K562 (cell line): ENCODE results near the gene SOCS4. TPM values are rescaled to one million over a fixed set of nuclear protein-coding genes. Genes with fewer than 3 reads are reported as not detected.

Experiments
- BDP1 ChIP-seq: IDR thresholded peaks from 3 replicates; pipeline ENCODE4 v1.6.1; 2011; ENCODE audit not compliant: insufficient read length, insufficient read depth
- CBFA2T2 ChIP-seq: fragments of 450-650 bp; conservative IDR thresholded peaks from 2 replicates; pipeline ENCODE4 v1.6.1; 2017; ENCODE audit warnings: mild to moderate bottlenecking
- DACH1 ChIP-seq: fragments of 450-650 bp; IDR thresholded peaks from 2 replicates; pipeline ENCODE4 v1.6.1; 2018; ENCODE audit not compliant: partially characterized antibody
- POLR3G ChIP-seq: IDR thresholded peaks from 2 replicates; pipeline ENCODE4 v1.6.1; 2011; ENCODE audit not compliant: insufficient read length, insufficient replicate concordance; ENCODE audit errors: extremely low read depth
- PYGO2 ChIP-seq: fragments of 450-650 bp; IDR thresholded peaks from 2 replicates; pipeline ENCODE4 v1.6.1; 2016; ENCODE audit warnings: mild to moderate bottlenecking, missing genetic modification characterization, moderate library complexity, missing compliant biosample characterization
- RBBP5 ChIP-seq: fragments of 200-600 bp; sonication (generic); IDR thresholded peaks from 2 replicates; pipeline ENCODE4 v1.6.1; 2012; ENCODE audit warnings: borderline replicate concordance, mild to moderate bottlenecking, low read length, control low read depth, inconsistent platforms; ENCODE audit not compliant: insufficient read depth, poor library complexity, severe bottlenecking
- RBM25 ChIP-seq: fragments of 200-400 bp; formaldehyde crosslinking; IDR thresholded peaks from 2 replicates; pipeline ENCODE4 v1.6.1; 2018; ENCODE audit warnings: low read length, low read depth, moderate library complexity; ENCODE audit not compliant: severe bottlenecking
- ZNF274 ChIP-seq: IDR thresholded peaks from 2 replicates; pipeline ENCODE4 v1.6.1; 2011; ENCODE audit warnings: low read depth, mild to moderate bottlenecking, low read length, moderate library complexity, borderline replicate concordance
- ZNF785 ChIP-seq: fragments of 250-450 bp; sonication (Bioruptor Pico); IDR thresholded peaks from 2 replicates; pipeline ENCODE4 v1.4.0; 2020; ENCODE audit warnings: mild to moderate bottlenecking
- polyA plus RNA-seq, 8 experiments: library from polyadenylated mRNA; depleted of rRNA in 4 of 8; stranded (reverse) in 5 of 8; unstranded in 3 of 8; fragments of >200 nt; fragmentation: Nextera tagmentation in 2 of 8; fragmentation: Illumina TruSeq in 1 of 8; extraction: Ambion mirVana in 2 of 8; extraction: Trizol in 1 of 8; gene quantifications; 2 replicates each; pipeline versions ENCODE4 v1.2.1 to v1.2.3, GENCODE V29; 2011 to 2014; ENCODE audit warnings: inconsistent platforms in 1 of 8, missing spikeins in 1 of 8
- total RNA-seq, 7 experiments: library from RNA; depleted of rRNA in 6 of 7; stranded (reverse); fragments of >200 nt in 6 of 7; fragmentation: Illumina TruSeq in 2 of 7; extraction: Trizol in 2 of 7; gene quantifications; 2 replicates each; pipeline versions ENCODE4 v1.2.1 to v1.2.3, GENCODE V29; 2011 to 2021; ENCODE audit warnings: low replicate concordance in 1 of 7
- TF ChIP-seq, protein P1 (sequence below): sonication (generic); formaldehyde crosslinking; IDR thresholded peaks from 2 replicates; pipeline ENCODE4 v1.8.1; 2023; ENCODE audit warnings: mild to moderate bottlenecking, missing genetic modification reagents
- TF ChIP-seq, protein P2 (sequence below): sonication (generic); formaldehyde crosslinking; IDR thresholded peaks from 2 replicates; pipeline ENCODE4 v1.5.0; 2020; ENCODE audit warnings: missing genetic modification reagents
- TF ChIP-seq, protein P3 (sequence below), 2 experiments: fragments of 450-650 bp in 1 of 2; IDR thresholded peaks; 2 replicates each; pipeline ENCODE4 v1.6.1; 2011 to 2017; ENCODE audit warnings: low read depth in 2 of 2, antibody characterized with exemption in 1 of 2, borderline replicate concordance in 1 of 2, low read length in 1 of 2, mild to moderate bottlenecking in 1 of 2, mixed read lengths in 1 of 2; ENCODE audit not compliant: control insufficient read depth in 1 of 2
- TF ChIP-seq, protein P4 (sequence below): sonication (generic); formaldehyde crosslinking; IDR thresholded peaks from 2 replicates; pipeline ENCODE4 v1.8.1; 2023; ENCODE audit warnings: missing genetic modification reagents, mild to moderate bottlenecking, borderline replicate concordance

The SOCS4 gene
- total and polyA plus RNA-seq, 9 of the 15 experiments (the other 6 are each of a cell fraction or from before 2014, with no cell fraction given): 2.6 to 12.7 (median 9.7) TPM

DNA sequence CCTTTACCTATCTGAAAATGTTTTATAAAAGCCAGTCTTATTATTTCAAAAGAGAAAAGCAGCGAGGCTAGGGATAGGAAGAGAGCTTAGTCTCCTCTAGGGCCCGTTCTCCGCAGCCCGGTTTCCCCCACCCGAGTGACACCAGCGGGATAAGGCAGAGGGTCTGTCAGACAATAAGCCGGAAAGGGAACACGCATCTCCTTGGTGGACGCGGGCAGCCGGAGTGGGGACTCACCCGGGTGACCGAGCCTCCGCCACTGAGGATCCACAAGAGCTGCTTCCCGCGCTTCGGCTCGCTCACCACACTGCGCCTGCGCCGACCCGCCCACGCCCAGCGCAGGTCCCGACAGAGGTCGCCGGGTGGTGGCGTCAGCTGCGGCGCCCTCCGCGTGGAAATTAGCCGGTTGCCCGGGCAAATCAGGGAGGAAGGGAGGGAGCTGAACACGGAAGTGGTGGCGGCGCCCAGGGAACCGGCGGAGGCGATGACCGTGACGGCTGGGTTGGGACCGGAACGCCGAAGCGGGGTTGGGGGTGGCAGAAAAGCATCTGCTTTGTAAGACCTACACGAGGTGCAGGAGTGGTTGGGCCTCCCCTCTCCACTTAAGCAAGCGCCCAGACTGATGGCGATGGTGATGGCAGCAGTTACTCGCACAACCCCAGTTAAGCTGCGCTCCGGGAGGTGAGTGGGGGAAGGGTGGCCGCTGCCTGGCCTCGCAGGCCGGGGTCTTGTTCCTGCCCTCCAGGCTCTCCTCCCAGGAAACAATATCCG is at the start of gene SOCS4, which contains the start of gene WDHD1 (continued):
- TF ChIP-seq ZNF274 (no peak), ZNF785 (CRISPR knock-in tag) (no peak), CBFA2T2 (no peak), BDP1 (no peak), DACH1 (no peak), RBM25 (no peak), RBBP5 (peak; percentile 95), POLR3G (no peak), PYGO2 (tag) (no peak)
- TF ChIP-seq, protein P1, sequence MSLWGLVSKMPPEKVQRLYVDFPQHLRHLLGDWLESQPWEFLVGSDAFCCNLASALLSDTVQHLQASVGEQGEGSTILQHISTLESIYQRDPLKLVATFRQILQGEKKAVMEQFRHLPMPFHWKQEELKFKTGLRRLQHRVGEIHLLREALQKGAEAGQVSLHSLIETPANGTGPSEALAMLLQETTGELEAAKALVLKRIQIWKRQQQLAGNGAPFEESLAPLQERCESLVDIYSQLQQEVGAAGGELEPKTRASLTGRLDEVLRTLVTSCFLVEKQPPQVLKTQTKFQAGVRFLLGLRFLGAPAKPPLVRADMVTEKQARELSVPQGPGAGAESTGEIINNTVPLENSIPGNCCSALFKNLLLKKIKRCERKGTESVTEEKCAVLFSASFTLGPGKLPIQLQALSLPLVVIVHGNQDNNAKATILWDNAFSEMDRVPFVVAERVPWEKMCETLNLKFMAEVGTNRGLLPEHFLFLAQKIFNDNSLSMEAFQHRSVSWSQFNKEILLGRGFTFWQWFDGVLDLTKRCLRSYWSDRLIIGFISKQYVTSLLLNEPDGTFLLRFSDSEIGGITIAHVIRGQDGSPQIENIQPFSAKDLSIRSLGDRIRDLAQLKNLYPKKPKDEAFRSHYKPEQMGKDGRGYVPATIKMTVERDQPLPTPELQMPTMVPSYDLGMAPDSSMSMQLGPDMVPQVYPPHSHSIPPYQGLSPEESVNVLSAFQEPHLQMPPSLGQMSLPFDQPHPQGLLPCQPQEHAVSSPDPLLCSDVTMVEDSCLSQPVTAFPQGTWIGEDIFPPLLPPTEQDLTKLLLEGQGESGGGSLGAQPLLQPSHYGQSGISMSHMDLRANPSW: no peak
- TF ChIP-seq, protein P2, sequence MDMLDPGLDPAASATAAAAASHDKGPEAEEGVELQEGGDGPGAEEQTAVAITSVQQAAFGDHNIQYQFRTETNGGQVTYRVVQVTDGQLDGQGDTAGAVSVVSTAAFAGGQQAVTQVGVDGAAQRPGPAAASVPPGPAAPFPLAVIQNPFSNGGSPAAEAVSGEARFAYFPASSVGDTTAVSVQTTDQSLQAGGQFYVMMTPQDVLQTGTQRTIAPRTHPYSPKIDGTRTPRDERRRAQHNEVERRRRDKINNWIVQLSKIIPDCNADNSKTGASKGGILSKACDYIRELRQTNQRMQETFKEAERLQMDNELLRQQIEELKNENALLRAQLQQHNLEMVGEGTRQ: no peak
- TF ChIP-seq, protein P3, sequence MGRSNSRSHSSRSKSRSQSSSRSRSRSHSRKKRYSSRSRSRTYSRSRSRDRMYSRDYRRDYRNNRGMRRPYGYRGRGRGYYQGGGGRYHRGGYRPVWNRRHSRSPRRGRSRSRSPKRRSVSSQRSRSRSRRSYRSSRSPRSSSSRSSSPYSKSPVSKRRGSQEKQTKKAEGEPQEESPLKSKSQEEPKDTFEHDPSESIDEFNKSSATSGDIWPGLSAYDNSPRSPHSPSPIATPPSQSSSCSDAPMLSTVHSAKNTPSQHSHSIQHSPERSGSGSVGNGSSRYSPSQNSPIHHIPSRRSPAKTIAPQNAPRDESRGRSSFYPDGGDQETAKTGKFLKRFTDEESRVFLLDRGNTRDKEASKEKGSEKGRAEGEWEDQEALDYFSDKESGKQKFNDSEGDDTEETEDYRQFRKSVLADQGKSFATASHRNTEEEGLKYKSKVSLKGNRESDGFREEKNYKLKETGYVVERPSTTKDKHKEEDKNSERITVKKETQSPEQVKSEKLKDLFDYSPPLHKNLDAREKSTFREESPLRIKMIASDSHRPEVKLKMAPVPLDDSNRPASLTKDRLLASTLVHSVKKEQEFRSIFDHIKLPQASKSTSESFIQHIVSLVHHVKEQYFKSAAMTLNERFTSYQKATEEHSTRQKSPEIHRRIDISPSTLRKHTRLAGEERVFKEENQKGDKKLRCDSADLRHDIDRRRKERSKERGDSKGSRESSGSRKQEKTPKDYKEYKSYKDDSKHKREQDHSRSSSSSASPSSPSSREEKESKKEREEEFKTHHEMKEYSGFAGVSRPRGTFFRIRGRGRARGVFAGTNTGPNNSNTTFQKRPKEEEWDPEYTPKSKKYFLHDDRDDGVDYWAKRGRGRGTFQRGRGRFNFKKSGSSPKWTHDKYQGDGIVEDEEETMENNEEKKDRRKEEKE (IDR thresholded peaks at IDR 0.05; ENCODE audit: borderline replicate concordance in 1 of 2, control insufficient read depth in 1 of 2, low read depth in 2 of 2, low read length in 1 of 2): 0 out of 4 replicates have a peak, but pooled peaks of 1 of the 2 experiments have one; percentile 8
- TF ChIP-seq, protein P4, sequence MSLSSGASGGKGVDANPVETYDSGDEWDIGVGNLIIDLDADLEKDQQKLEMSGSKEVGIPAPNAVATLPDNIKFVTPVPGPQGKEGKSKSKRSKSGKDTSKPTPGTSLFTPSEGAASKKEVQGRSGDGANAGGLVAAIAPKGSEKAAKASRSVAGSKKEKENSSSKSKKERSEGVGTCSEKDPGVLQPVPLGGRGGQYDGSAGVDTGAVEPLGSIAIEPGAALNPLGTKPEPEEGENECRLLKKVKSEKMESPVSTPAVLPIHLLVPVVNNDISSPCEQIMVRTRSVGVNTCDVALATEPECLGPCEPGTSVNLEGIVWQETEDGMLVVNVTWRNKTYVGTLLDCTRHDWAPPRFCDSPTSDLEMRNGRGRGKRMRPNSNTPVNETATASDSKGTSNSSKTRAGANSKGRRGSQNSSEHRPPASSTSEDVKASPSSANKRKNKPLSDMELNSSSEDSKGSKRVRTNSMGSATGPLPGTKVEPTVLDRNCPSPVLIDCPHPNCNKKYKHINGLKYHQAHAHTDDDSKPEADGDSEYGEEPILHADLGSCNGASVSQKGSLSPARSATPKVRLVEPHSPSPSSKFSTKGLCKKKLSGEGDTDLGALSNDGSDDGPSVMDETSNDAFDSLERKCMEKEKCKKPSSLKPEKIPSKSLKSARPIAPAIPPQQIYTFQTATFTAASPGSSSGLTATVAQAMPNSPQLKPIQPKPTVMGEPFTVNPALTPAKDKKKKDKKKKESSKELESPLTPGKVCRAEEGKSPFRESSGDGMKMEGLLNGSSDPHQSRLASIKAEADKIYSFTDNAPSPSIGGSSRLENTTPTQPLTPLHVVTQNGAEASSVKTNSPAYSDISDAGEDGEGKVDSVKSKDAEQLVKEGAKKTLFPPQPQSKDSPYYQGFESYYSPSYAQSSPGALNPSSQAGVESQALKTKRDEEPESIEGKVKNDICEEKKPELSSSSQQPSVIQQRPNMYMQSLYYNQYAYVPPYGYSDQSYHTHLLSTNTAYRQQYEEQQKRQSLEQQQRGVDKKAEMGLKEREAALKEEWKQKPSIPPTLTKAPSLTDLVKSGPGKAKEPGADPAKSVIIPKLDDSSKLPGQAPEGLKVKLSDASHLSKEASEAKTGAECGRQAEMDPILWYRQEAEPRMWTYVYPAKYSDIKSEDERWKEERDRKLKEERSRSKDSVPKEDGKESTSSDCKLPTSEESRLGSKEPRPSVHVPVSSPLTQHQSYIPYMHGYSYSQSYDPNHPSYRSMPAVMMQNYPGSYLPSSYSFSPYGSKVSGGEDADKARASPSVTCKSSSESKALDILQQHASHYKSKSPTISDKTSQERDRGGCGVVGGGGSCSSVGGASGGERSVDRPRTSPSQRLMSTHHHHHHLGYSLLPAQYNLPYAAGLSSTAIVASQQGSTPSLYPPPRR (CRISPR knock-in tag): no peak
